Kidney (tissue), 22 donors: ENCODE data around the gene RNF7. TPM values are rescaled to one million over a fixed set of nuclear protein-coding genes. Genes with fewer than 3 reads are reported as not detected.
"Not testable (repeated sequence)": the region's sequence is repeated elsewhere in the genome, so short reads cannot be mapped to it uniquely, and the experiment has no call there.

Source experiments
- DNase-seq, 5 donors: peaks; one replicate each; pipeline ENCODE4 v3.0.0-alpha.2; 2013 to 2020
- FAIRE-seq: peaks from 2 replicates; lab custom pipeline; 2012; peaks lifted over from hg19 to GRCh38; lab: Jason Lieb, UNC
- H3K27ac ChIP-seq, 2 donors: one replicate each; pipeline ENCODE4 v1.7.0; 2013; ENCODE audit warnings: low read depth in 2 of 2, low read length in 2 of 2, inconsistent platforms in 1 of 2
- H3K27me3 ChIP-seq: one replicate; pipeline ENCODE4 v1.7.1; 2013; ENCODE audit warnings: low read length, inconsistent platforms; ENCODE audit not compliant: control insufficient read depth, insufficient read depth
- H3K36me3 ChIP-seq, 3 donors: one replicate each; pipeline versions ENCODE4 v1.7.0 to v1.7.1; 2013; ENCODE audit warnings: low read length in 3 of 3, control low read depth in 1 of 3, inconsistent platforms in 1 of 3; ENCODE audit not compliant: insufficient read depth in 3 of 3, control insufficient read depth in 2 of 3
- H3K4me1 ChIP-seq, 3 donors: one replicate each; pipeline versions ENCODE4 v1.7.0 to v1.7.1; 2013; ENCODE audit warnings: low read length in 3 of 3, inconsistent platforms in 1 of 3, low read depth in 1 of 3; ENCODE audit not compliant: control insufficient read depth in 2 of 3, insufficient read depth in 2 of 3
- H3K4me3 ChIP-seq, 3 donors: one replicate each; pipeline versions ENCODE4 v1.7.0 to v1.8.1; 2013; ENCODE audit warnings: low read length in 3 of 3, control low read depth in 1 of 3, inconsistent platforms in 1 of 3
- H3K9ac ChIP-seq, 3 donors: one replicate each; pipeline versions ENCODE4 v1.7.0 to v1.7.1; 2013; ENCODE audit warnings: low read length in 3 of 3, control low read depth in 1 of 3, inconsistent platforms in 1 of 3
- H3K9me3 ChIP-seq, 3 donors: one replicate each; pipeline versions ENCODE4 v1.7.0 to v1.7.1; 2013; ENCODE audit warnings: low read length in 3 of 3, control low read depth in 1 of 3, inconsistent platforms in 1 of 3; ENCODE audit not compliant: control insufficient read depth in 2 of 3, insufficient read depth in 1 of 3
- CTCF ChIP-seq: IDR thresholded peaks from 3 replicates; pipeline ENCODE4 v1.5.1; 2012; ENCODE audit warnings: mild to moderate bottlenecking, moderate library complexity, borderline replicate concordance; ENCODE audit not compliant: insufficient read depth; ENCODE audit errors: extremely low read depth
- intact Hi-C: fragments of 100-400 bp; cut with DNase I; formaldehyde crosslinking; loops from one replicate; pipeline ENCODE4 v1.11.1; 2022
- long read RNA-seq, 10 donors: library from polyadenylated mRNA in 1 of 10; unstranded in 1 of 10; transcript quantifications; one replicate each; pipeline ENCODE4 v2.0.0 and lab custom pipeline, GENCODE V29; 2021 to 2026
- polyA plus RNA-seq: library from polyadenylated mRNA; stranded (reverse); fragments of 350-450 nt; fragmentation: Illumina TruSeq; extraction: RNeasy Lipid Tissue Mini Kit (QIAGEN cat#74804); gene quantifications from one replicate; pipeline ENCODE4 v1.2.3, GENCODE V29; 2014; ENCODE audit warnings: low read depth, low replicate concordance; ENCODE audit not compliant: insufficient read depth
- total RNA-seq: library from RNA; stranded (reverse); fragmentation: NEBNext Ultra II Directional; extraction: Animal tissue kit (Norgen Biotek cat#: 25700); gene quantifications from one replicate; pipeline ENCODE4 v1.2.1, GENCODE V29; 2021
- donor health status: control.
- donor health status: control.
- donor health status: control.
- donor health status: control.
- donor health status: control.
- donor health status: DM: yes; HTN: yes; CAD: no.
- donor health status: Normal renal cell carcinoma (clear cell type).

RNF7 gene
- total RNA-seq (83.2 TPM), polyA plus RNA-seq (138 TPM)
- long read RNA-seq, donor 1, transcript RNF7-202 (3 exons, 805 nt), result minor isoform, 12 of 119 reads
- long read RNA-seq, donor 1, transcript RNF7-201 (3 exons, 2,763 nt), result major isoform, 95 of 119 reads
- long read RNA-seq, donor 1, partial matches to known transcripts, result 10 of 119 reads
- long read RNA-seq, donor 1, other reads (novel, unspliced or antisense), result 0 of 119 reads
- long read RNA-seq, donor 2, transcript RNF7-201 (3 exons, 2,763 nt), result major isoform, 117 of 136 reads
- long read RNA-seq, donor 2, transcript RNF7-202 (3 exons, 805 nt), result minor isoform, 17 of 136 reads
- long read RNA-seq, donor 2, partial matches to known transcripts, result 0 of 136 reads
- long read RNA-seq, donor 2, other reads (novel, unspliced or antisense), result 0 of 136 reads
- long read RNA-seq, donor 3, transcript RNF7-202 (3 exons, 805 nt), result minor isoform, 20 of 140 reads
- long read RNA-seq, donor 3, transcript RNF7-201 (3 exons, 2,763 nt), result major isoform, 114 of 140 reads
- long read RNA-seq, donor 3, partial matches to known transcripts, result 0 of 140 reads
- long read RNA-seq, donor 3, other reads (novel, unspliced or antisense), result 0 of 140 reads
- long read RNA-seq, donor 4, transcript RNF7-201 (3 exons, 2,763 nt), result major isoform, 69 of 79 reads
- long read RNA-seq, donor 4, transcript RNF7-202 (3 exons, 805 nt), result minor isoform, 7 of 79 reads
- long read RNA-seq, donor 4, partial matches to known transcripts, result 0 of 79 reads
- long read RNA-seq, donor 4, other reads (novel, unspliced or antisense), result 0 of 79 reads
- long read RNA-seq, donor 5, transcript RNF7-201 (3 exons, 2,763 nt), result major isoform, 11 of 11 reads
- long read RNA-seq, donor 5, partial matches to known transcripts, result 0 of 11 reads
- long read RNA-seq, donor 5, other reads (novel, unspliced or antisense), result 0 of 11 reads
- long read RNA-seq, donor 6, transcript RNF7-201 (3 exons, 2,763 nt), result major isoform, 163 of 209 reads
- long read RNA-seq, donor 6, transcript RNF7-202 (3 exons, 805 nt), result minor isoform, 16 of 209 reads
- long read RNA-seq, donor 6, partial matches to known transcripts, result 24 of 209 reads
- long read RNA-seq, donor 6, other reads (novel, unspliced or antisense), result 0 of 209 reads
- long read RNA-seq, donor 7, transcript RNF7-202 (3 exons, 805 nt), result minor isoform, 8 of 57 reads
- long read RNA-seq, donor 7, transcript RNF7-201 (3 exons, 2,763 nt), result major isoform, 42 of 57 reads
- long read RNA-seq, donor 7, partial matches to known transcripts, result 0 of 57 reads
- long read RNA-seq, donor 7, other reads (novel, unspliced or antisense), result 0 of 57 reads
- long read RNA-seq, donor 8, transcript RNF7-202 (3 exons, 805 nt), result minor isoform, 19 of 145 reads
- long read RNA-seq, donor 8, transcript RNF7-201 (3 exons, 2,763 nt), result major isoform, 111 of 145 reads
- long read RNA-seq, donor 8, partial matches to known transcripts, result 8 of 145 reads
- long read RNA-seq, donor 8, other reads (novel, unspliced or antisense), result 0 of 145 reads
- long read RNA-seq, donor 9, transcript RNF7-202 (3 exons, 805 nt), result minor isoform, 16 of 86 reads
- long read RNA-seq, donor 9, transcript RNF7-201 (3 exons, 2,763 nt), result major isoform, 62 of 86 reads
- long read RNA-seq, donor 9, partial matches to known transcripts, result 7 of 86 reads
- long read RNA-seq, donor 9, other reads (novel, unspliced or antisense), result 0 of 86 reads
- long read RNA-seq, donor 10, transcript RNF7-202 (3 exons, 805 nt), result minor isoform, 14 of 103 reads
- long read RNA-seq, donor 10, transcript RNF7-201 (3 exons, 2,763 nt), result major isoform, 86 of 103 reads
- long read RNA-seq, donor 10, partial matches to known transcripts, result 0 of 103 reads
- long read RNA-seq, donor 10, other reads (novel, unspliced or antisense), result 0 of 103 reads

- Histone ChIP-seq H3K27ac (peak within 1 kb of the TSS; percentile 88 to 91), H3K9me3 (no peaks in the 10 kb centered on the region), H3K27me3 (no peaks in the 10 kb centered on the region), H3K36me3 (peaks cover 0 to 2% (median 0%) of the 10 kb centered on the region in 3 donors), H3K9ac (peak within 1 kb of the TSS; percentile 89 to 91 (median 90)), H3K4me1 (peaks cover 0 to 10% (median 0%) of the 10 kb centered on the region in 3 donors), H3K4me3 (peak within 1 kb of the TSS; percentile 92 to 95 (median 92))
- TF ChIP-seq CTCF, result peak; percentile 76
- no peak for FAIRE-seq
- DNase-seq, result peak; percentile 97 to 98 (median 98)
- intact Hi-C loops, result no loop called here
Observed at GRCh38 chr3:141738022-141738890, at the start of gene RNF7. RNF7 (plus strand) TSS chr3:141738298; CDS start chr3:141738342, 44 bp downstream.

GRCh38 chr3:141690431-141691072 lies 47.5 kb upstream of the RNF7 start:
- FAIRE-seq, result no peak
- H3K27me3 ChIP-seq, result no peaks in the 10 kb centered on the region
- no peak overlapping the region for H3K4me3 ChIP-seq
- intact Hi-C loops, result no loop called here
- H3K4me1 ChIP-seq, result peaks cover 0 to 5% (median 0%) of the 10 kb centered on the region in 3 donors
- no peak overlapping the region for H3K27ac ChIP-seq
- TF ChIP-seq CTCF, result no peak
- DNase-seq, result no peak
- H3K36me3 ChIP-seq, result no peaks in the 10 kb centered on the region
- peaks cover 0 to 6% (median 0%) of the 10 kb centered on the region in 3 donors for H3K9me3 ChIP-seq
- no peak overlapping the region for H3K9ac ChIP-seq

- not testable (repeated sequence) for H3K9ac ChIP-seq
Observed at GRCh38 chr3:141691471-141691870, 46.6 kb upstream of the RNF7 start.

GRCh38 chr3:141692973-141693372 lies 45.1 kb upstream of the RNF7 start:
- FAIRE-seq, H3K9ac ChIP-seq, H3K4me1 ChIP-seq, H3K36me3 ChIP-seq, intact Hi-C loops, H3K9me3 ChIP-seq, H3K4me3 ChIP-seq, H3K27ac ChIP-seq, DNase-seq, H3K27me3 ChIP-seq: not testable (repeated sequence)

More at GRCh38 chr3:141691471-141691870, 46.6 kb upstream of the RNF7 start:
- H3K36me3 ChIP-seq, H3K9me3 ChIP-seq, intact Hi-C loops, H3K4me3 ChIP-seq, H3K27me3 ChIP-seq, DNase-seq, FAIRE-seq, H3K27ac ChIP-seq, H3K4me1 ChIP-seq: not testable (repeated sequence)
